B cell (primary cell): ENCODE data around the gene FGFR3. TPM values are rescaled to one million over a fixed set of nuclear protein-coding genes. Genes with fewer than 3 reads are reported as not detected.

Experiments
- ATAC-seq: fragments of 200-7000 bp; cut with Tn5 transposase; one replicate; pipeline ENCODE4 v1.10.0; 2021; ENCODE audit warnings: low read depth, mild to moderate bottlenecking, moderate number of reproducible peaks, moderate library complexity
- CTCF ChIA-PET: fragments of 350-600 bp; sonication (Branson Sonifier 250); formaldehyde crosslinking; loops from one replicate; lab custom pipeline; 2021; ENCODE audit warnings: antibody characterized with exemption, inconsistent platforms; lab: Charles Lee
- POLR2A ChIA-PET: fragments of 350-600 bp; sonication (Branson Sonifier 250); formaldehyde crosslinking; loops from one replicate; lab custom pipeline; 2021; ENCODE audit warnings: antibody characterized with exemption; lab: Charles Lee
- DNase-seq: peaks from one replicate; pipeline ENCODE4 v3.0.0; 2013
- H2AFZ ChIP-seq: 2 replicates; pipeline ENCODE4 v1.6.1; 2012; ENCODE audit warnings: mild to moderate bottlenecking, low read depth, low read length; ENCODE audit not compliant: insufficient read depth, poor library complexity, severe bottlenecking
- H3K27ac ChIP-seq, 2 donors: 1 replicate in 1 of 2; 2 replicates in 1 of 2; pipeline ENCODE4 v1.5.1; 2012 to 2013; ENCODE audit warnings: low read length in 2 of 2, mild to moderate bottlenecking in 2 of 2, moderate library complexity in 1 of 2
- H3K27me3 ChIP-seq, 4 experiments: fragments of 200-600 bp in 1 of 4; sonication (generic) in 1 of 4; replicated peaks in 1 of 4; 1 replicate in 2 of 4; 2 replicates in 2 of 4; pipeline versions ENCODE4 v1.6.1 to v1.7.0; 2013 to 2016; ENCODE audit warnings: low read length in 3 of 4, mild to moderate bottlenecking in 2 of 4, mixed read lengths in 1 of 4, moderate library complexity in 1 of 4; ENCODE audit not compliant: insufficient read depth in 4 of 4, control insufficient read depth in 3 of 4; ENCODE audit errors: control extremely low read depth in 1 of 4
- H3K36me3 ChIP-seq, 2 experiments: replicated peaks in 1 of 2; 1 replicate in 1 of 2; 2 replicates in 1 of 2; pipeline versions ENCODE4 v1.6.1 to v1.7.1; 2013; ENCODE audit warnings: low read length in 1 of 2; ENCODE audit not compliant: insufficient read depth in 2 of 2, control insufficient read depth in 1 of 2; ENCODE audit errors: control extremely low read depth in 1 of 2, extremely low read depth in 1 of 2
- H3K4me1 ChIP-seq, 2 donors: fragments of 200-600 bp in 1 of 2; sonication (generic) in 1 of 2; 1 replicate in 1 of 2; 2 replicates in 1 of 2; pipeline versions ENCODE4 v1.5.1 to v1.6.1; 2013 to 2017; ENCODE audit warnings: low read length in 2 of 2; ENCODE audit not compliant: control insufficient read depth in 2 of 2, insufficient read depth in 2 of 2
- H3K4me2 ChIP-seq: replicated peaks from 2 replicates; pipeline ENCODE3; 2012; ENCODE audit warnings: mild to moderate bottlenecking, low read depth, low read length; ENCODE audit not compliant: poor library complexity, severe bottlenecking
- H3K4me3 ChIP-seq, 5 experiments: fragments of 200-600 bp in 1 of 5; sonication (generic) in 1 of 5; 1 replicate in 3 of 5; 2 replicates in 2 of 5; pipeline versions ENCODE4 v1.5.1 to v1.7.0; 2011 to 2016; ENCODE audit warnings: low read length in 4 of 5, mild to moderate bottlenecking in 4 of 5, low read depth in 2 of 5, control low read depth in 1 of 5, moderate library complexity in 1 of 5; ENCODE audit not compliant: insufficient read depth in 1 of 5; ENCODE audit errors: control extremely low read depth in 1 of 5, extremely low read depth in 1 of 5
- H3K79me2 ChIP-seq: fragments of 200-600 bp; sonication (generic); one replicate; pipeline ENCODE4 v1.6.0; 2016; ENCODE audit warnings: low read length; ENCODE audit not compliant: control insufficient read depth, insufficient read depth
- H3K9ac ChIP-seq: fragments of 200-600 bp; sonication (generic); 2 replicates; pipeline ENCODE4 v1.6.1; 2017; ENCODE audit warnings: mild to moderate bottlenecking, low read length, moderate library complexity
- H3K9me3 ChIP-seq, 3 donors: one replicate each; pipeline versions ENCODE4 v1.6.1 to v1.7.1; 2013; ENCODE audit warnings: low read length in 2 of 3; ENCODE audit not compliant: control insufficient read depth in 2 of 3, insufficient read depth in 1 of 3; ENCODE audit errors: control extremely low read depth in 1 of 3
- H4K20me1 ChIP-seq: 2 replicates; pipeline ENCODE4 v1.6.0; 2012; ENCODE audit warnings: mild to moderate bottlenecking, low read length; ENCODE audit not compliant: insufficient read depth, control insufficient read depth, poor library complexity, severe bottlenecking
- H3K27ac Mint-ChIP-seq: one replicate; pipeline ENCODE4 v1.8.0; 2021; ENCODE audit warnings: mixed read lengths
- H3K27me3 Mint-ChIP-seq: one replicate; pipeline ENCODE4 v1.8.0; 2021; ENCODE audit warnings: mixed read lengths
- H3K4me1 Mint-ChIP-seq: one replicate; pipeline ENCODE4 v1.8.0; 2021; ENCODE audit warnings: mixed read lengths
- H3K4me3 Mint-ChIP-seq: one replicate; pipeline ENCODE4 v1.8.0; 2021; ENCODE audit warnings: mixed read lengths
- H3K9me3 Mint-ChIP-seq: one replicate; pipeline ENCODE4 v1.8.0; 2022; ENCODE audit warnings: mixed read lengths; ENCODE audit not compliant: insufficient read depth
- EZH2 ChIP-seq: IDR thresholded peaks from 2 replicates; pipeline ENCODE4 v1.6.1; 2012; ENCODE audit warnings: borderline replicate concordance, low read depth, mild to moderate bottlenecking, moderate library complexity, low read length; ENCODE audit not compliant: insufficient read depth, poor library complexity, severe bottlenecking
- WGBS: methylation state at CpG from one replicate; pipeline ENCODE4 v1.1.5; 2013; ENCODE audit warnings: missing lambda C conversion rate; ENCODE audit not compliant: insufficient coverage; 5-methylcytosine and 5-hydroxymethylcytosine counted together
- intact Hi-C: fragments of 100-400 bp; cut with micrococcal nuclease; formaldehyde crosslinking; loops from one replicate; pipeline ENCODE4 v1.10.0; 2022
- polyA plus RNA-seq: library from polyadenylated mRNA; depleted of rRNA; stranded (reverse); fragments of >200 nt; gene quantifications from 2 replicates; pipeline ENCODE4 v1.2.3, GENCODE V29; 2012
- total RNA-seq, 2 donors: library from RNA; stranded (reverse); fragments of 120-200 nt in 1 of 2; gene quantifications; 1 replicate in 1 of 2; 2 replicates in 1 of 2; pipeline versions ENCODE4 v1.2.3 to v1.2.4, GENCODE V29; 2013 to 2022
- TF ChIP-seq, protein P1 (sequence below): fragments of 200-600 bp; IDR thresholded peaks from one replicate; pipeline ENCODE4 v1.8.0; 2022; ENCODE audit warnings: antibody characterized with exemption, mild to moderate bottlenecking

FGFR3 gene
- total and polyA plus RNA-seq, 2 donors (not counting 1 experiment from before 2014, with no cell fraction given), result not detected

- Histone ChIP-seq H3K79me2 (no peaks in the 10 kb centered on the region), H3K4me1 (no peaks in the 10 kb centered on the region), H2AFZ (no peak overlapping the region), H4K20me1 (no peaks in the 10 kb centered on the region), H3K36me3 (peaks cover under 1 to 59% of the 10 kb centered on the region in 2 experiments), H3K4me3 (no peak overlapping the region), H3K9me3 (no peaks in the 10 kb centered on the region), H3K27me3 (no peaks in the 10 kb centered on the region), H3K9ac (no peak overlapping the region), H3K4me2 (no peak overlapping the region), H3K27ac (no peak overlapping the region)
- intact Hi-C loops, result no loop called here
- ATAC-seq, result no peak
- WGBS, result 96% methylated on average over 10 of the region's 11 CpGs
- Mint-ChIP-seq H3K9me3 (no peaks in the 10 kb centered on the region), H3K27me3 (no peaks in the 10 kb centered on the region), H3K4me3 (no peak overlapping the region), H3K4me1 (no peaks in the 10 kb centered on the region), H3K27ac (no peak overlapping the region)
- ChIA-PET CTCF (no interaction called here), POLR2A (no interaction called here)
- DNase-seq, result no peak
- no peak for TF ChIP-seq EZH2
- TF ChIP-seq, protein P1, sequence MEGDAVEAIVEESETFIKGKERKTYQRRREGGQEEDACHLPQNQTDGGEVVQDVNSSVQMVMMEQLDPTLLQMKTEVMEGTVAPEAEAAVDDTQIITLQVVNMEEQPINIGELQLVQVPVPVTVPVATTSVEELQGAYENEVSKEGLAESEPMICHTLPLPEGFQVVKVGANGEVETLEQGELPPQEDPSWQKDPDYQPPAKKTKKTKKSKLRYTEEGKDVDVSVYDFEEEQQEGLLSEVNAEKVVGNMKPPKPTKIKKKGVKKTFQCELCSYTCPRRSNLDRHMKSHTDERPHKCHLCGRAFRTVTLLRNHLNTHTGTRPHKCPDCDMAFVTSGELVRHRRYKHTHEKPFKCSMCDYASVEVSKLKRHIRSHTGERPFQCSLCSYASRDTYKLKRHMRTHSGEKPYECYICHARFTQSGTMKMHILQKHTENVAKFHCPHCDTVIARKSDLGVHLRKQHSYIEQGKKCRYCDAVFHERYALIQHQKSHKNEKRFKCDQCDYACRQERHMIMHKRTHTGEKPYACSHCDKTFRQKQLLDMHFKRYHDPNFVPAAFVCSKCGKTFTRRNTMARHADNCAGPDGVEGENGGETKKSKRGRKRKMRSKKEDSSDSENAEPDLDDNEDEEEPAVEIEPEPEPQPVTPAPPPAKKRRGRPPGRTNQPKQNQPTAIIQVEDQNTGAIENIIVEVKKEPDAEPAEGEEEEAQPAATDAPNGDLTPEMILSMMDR, result no peak
These were observed 31.7 kb downstream of the FGFR3 start for GRCh38 chr4:1824746-1825145.

DNA sequence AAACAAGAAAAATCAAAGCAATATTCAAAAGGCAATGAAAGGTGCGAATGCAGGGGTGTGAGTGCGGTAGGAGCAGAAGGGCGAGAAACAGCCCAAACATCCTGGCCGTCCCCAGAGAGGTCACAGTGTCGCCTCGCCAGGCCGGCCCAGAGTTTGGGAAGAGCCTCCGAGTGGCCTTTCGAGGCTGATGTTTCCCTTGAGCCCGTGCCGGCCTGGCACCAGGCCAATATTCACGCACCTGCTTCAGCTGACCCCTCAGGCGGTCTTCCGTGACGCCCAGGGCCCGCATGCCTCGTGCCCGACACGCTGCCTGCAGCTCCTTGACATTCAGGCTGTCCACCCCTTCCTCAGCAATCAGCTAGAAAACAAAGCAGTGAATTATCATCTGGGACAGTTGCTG lies 32.2 kb downstream of the FGFR3 start:
- Histone ChIP-seq H3K36me3 (peaks cover 0 to 53% of the 10 kb centered on the region in 2 experiments), H3K4me2 (no peak overlapping the region), H3K79me2 (no peaks in the 10 kb centered on the region), H3K27me3 (no peaks in the 10 kb centered on the region), H3K4me3 (no peak overlapping the region), H3K9me3 (no peaks in the 10 kb centered on the region), H3K27ac (no peak overlapping the region), H4K20me1 (no peaks in the 10 kb centered on the region), H2AFZ (no peak overlapping the region), H3K9ac (no peak overlapping the region), H3K4me1 (no peaks in the 10 kb centered on the region)
- Mint-ChIP-seq H3K27ac (no peak overlapping the region), H3K4me1 (no peaks in the 10 kb centered on the region), H3K27me3 (no peaks in the 10 kb centered on the region), H3K4me3 (no peak overlapping the region), H3K9me3 (no peaks in the 10 kb centered on the region)
- 99% methylated on average over 19 of the region's 19 CpGs for WGBS
- DNase-seq (no peak), ATAC-seq (no peak)
- intact Hi-C loops, result no loop called here
- ChIA-PET CTCF (interaction anchor here (1.4 kb wide), 1 partner anchor 74 kb away, joined by 3 read pairs; no protein-coding TSS in a partner anchor), POLR2A (no interaction called here)
- TF ChIP-seq EZH2, result no peak
- TF ChIP-seq, protein P1, result no peak
